ENCODE measurements around the gene PREPL.

Gene PREPL

DNA sequence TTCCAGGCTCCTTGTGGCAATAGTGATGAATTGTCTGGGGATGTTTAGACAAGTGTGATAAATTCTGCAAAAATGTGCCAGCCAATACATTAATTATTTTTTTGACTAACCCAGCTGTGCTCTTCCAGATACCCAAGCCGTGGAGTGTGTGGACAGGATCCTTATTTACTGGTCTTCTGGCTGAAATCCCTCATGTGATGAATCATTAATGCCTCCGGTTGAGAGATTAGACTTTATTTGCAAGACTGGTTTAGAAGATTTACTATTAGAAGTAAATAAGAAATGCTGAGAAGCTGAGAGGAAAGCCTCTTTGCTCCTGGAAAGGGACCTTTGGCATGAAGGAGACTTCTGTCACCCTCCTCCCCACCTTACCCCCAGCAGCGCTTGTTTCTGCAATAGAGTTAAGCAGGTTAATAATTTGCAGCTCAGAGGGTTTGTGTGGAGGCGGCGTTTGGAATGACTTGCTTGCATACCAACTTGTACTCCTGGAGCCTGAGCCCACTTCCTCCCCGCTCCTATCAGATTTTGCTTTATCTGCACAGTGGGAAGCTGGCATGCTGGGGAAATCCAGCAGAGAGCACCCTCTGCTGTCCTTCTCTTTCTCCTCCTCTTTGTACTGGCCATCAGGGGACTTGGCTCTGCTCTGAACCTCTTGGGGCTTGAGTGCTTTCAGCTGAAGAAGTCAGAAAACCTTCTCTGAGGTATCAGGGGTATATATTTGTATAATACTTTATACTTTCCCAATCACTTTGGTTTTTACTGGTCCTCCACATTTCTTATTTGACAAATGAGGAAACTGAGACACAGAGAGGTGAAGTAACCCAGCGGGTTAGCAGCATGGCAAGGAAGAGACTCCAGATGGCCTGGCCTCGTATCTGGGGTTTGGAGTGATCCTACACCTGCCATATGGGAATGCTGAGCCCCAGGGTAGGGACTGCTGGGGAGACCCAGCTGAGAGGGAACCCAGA, 69.7 kb downstream of the PREPL start:
- no peak for DNase-seq

GRCh38 chr2:44290261-44290660, 71.0 kb downstream of the PREPL start:
- DNase-seq, result no peak

DNA sequence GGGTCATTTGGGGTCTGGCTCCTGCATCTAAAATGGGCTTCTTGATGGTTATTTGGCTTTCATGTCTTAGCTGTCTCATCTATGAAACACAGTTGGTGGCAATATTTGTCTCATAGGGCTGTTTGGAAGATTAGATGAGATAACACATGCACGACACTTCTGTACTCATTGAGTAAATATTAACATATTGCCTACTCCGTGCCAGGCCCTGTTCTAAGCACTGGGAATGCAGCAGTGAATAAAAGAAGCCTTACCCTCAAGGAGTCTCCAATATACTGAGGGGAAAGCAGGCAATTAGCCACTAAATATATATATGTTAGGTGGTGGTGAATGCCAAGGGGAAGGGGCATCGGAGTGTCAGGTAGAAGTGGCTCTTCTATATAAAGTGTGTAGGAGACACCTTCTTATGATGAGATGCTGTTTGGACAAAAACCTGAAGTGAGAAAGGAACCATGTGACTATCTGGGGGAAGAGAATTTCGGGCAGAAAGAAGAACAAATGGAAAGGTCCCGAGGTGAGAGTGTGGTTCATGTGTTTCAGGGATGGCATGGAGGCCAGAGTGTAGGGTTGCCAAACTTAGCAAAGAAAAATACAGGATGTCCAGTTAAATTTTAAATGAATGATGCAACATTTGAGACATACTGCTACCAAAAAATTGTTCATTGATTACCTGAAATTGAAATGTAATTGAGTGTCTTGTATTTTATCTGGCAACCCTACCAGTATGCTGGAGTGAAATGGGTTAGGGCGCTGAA, 74.2 kb downstream of the PREPL start:
- DNase-seq, result no peak

GRCh38 chr2:44286119-44286883, 75.0 kb downstream of the PREPL start:
- no peak for DNase-seq

- no peak for DNase-seq
Measured at GRCh38 chr2:44285174-44285573, 76.1 kb downstream of the PREPL start.

- DNase-seq, result no peak
Measured at GRCh38 chr2:44283116-44283666, 78.1 kb downstream of the PREPL start.

DNA sequence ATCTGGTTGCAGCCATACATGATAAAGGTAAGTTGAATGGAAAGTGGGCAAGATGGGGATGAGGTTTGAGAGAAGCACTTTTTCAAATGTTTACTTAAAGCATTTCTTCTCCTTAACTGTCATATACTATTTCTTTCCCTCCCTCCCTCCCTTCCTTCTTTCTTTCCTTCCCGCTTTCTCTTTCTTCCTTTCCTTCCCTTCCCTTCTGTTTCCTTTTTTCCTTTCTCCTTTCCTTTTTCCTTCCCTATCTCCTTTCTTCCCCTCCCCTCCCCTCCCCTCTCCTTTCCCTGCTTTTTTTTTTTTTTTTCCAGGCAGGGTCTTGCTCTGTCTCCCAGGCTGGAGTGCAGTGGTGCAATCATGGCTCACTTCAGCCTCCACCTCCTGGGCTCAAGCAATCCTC, 80.4 kb downstream of the PREPL start:
- no peak for DNase-seq

DNA sequence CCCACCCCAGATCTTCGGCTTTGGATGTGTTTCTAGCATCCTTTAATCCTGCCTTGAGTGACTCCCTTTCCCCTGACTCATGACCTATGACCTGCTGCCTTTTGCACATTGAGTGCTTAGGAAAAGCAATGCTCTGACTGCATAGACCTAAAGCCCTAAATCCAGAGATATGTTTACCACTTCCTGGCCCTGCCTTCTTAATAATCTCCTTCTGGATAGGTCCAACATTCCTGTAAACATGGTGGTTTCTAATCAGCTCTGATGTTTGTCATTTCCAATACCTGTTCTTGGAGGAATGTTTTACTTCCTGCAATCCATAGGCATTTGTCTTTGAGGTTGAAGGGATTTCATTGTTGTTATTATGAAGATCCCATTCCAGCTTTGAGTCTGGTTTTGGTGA, 83.8 kb downstream of the PREPL start:
- no peak for DNase-seq

- DNase-seq, result no peak
Measured at GRCh38 chr2:44275927-44276303, 85.4 kb downstream of the PREPL start.

DNA sequence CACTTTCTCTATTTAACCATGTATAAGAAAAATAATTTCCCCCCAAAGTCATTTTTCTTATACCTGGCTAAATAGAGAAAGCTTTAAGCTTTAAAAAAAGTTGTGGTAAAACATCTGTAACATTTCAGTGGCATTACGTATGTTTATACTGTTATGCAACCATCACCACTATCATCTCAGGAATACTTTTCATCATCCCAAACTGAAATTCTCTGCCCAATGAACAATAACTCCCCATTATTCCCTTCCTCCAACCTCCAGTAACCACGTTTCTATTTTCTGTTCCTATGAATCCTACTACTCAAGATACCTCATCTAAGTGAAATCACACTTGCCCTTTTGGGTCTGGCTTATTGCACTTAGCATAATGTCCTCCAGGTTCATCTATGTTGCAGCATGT, 87.7 kb downstream of the PREPL start:
- DNase-seq, result no peak

DNA sequence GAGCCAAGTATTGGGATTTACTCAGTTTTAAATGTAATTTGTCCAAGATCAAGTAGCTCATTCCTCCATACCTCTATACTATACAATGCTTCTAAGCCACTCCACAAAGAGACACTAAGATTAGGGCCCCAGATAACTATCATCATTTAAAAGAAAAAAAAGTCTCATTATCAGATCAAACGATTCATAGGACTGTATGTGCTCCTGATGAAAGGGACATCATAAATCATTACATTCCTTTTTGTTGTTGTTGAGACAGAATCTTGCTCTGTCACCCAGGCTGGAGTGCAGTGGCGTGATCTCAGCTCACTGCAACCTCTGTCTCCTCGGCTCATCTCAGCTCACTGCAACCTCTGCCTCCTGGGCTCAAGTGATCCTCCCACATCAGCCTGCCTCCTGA, 88.2 kb downstream of the PREPL start:
- no peak for DNase-seq

DNA sequence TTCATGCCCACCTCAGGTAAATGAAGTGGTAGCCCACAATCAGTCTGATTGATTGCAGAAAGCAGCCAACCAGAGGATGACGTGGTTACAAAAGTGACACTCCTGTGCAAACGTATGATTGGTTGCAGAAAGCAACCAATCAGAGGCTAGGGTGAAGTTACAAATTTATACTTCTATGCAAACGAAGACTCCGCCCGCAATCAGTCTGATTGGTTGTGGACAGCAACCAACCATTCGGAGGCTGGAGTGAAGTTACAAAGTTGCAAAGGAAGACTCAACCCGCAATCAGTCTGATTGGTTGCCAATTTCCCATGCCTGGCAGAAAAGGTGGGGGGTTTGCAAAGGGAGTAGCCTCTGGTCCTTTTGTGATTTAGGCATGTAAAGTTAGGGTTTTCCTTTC, 90.0 kb downstream of the PREPL start:
- no peak for DNase-seq

GRCh38 chr2:44269831-44270230, 91.5 kb downstream of the PREPL start:
- DNase-seq, result no peak

DNA sequence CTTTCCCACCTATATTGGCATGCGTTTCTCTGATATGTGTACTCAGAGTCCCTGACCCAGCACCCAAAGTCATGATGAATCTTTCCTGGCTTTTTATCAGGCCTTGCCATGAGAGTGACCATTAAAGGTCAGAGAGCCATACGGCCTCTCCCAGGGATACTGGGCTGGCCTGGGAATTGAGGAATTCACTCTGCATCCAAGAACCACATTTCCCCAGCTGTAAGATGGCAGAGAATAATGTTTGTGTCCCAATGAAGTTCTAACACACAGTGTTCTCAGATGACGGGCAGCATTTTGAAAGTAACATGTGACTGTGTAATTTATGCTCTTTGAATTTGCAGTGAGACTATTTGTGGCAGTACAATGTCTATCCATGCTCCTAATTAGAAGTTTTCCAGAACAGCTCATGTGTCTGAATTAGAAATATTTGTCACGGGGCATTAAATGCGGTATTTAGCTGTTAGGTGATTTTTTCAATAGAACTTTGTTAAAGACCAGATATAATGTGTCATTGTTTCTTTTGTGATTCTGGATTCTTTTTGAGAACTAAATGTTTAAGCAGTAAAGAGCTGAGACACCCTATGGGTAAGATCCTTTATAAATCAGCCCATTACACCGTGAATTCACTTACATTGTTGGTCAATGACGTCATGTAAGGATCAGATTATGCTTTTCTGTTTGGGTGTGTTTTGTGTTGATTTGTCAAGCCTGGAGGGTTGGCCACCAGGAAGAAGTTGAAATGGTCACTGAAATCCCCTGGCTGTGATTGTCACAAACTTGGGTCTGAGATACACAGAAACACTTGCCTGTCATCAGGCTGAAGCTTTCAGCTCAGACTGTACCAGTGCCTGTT, 93.3 kb downstream of the PREPL start:
- DNase-seq, result no peak

All from activated CD4-positive, alpha-beta T cell treated with anti-CD3 and anti-CD28 coated beads, Interleukin-2, amount 50 U/mL, for 4 hours (primary cell).